ENCODE measurements around the gene FAM76A. TPM values are rescaled to one million over a fixed set of nuclear protein-coding genes. Genes with fewer than 3 reads are reported as not detected.
A peak's percentile ranks its signal among the peaks of the same experiment; 100 is the strongest.

Gene FAM76A
- total and polyA plus RNA-seq, 7 experiments from 2014 or later = 9.0 to 25.2 (median 17.4) TPM

DNA sequence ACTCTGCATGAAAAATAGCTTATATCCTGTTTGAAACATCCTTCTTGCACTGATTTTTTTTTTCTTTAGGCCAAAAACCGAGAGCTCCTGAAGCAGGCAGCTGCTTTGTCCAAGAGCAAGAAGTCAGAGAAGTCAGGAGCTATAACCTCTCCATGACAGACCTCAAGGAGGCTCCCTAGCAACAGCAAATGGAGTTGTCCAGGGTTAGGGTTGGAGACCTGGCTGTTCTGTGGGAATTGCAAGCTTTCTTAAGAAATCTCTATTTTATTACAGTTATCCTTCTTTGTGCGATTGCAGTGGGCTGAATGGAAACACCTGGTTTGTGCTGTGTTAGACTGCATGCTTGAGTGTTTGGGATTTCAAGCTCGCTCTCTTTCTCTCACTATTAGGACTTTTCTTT lies 34.7 kb downstream of the FAM76A start:
- Mint-ChIP-seq H3K27ac (peak overlapping the region in 2 of 9 donors; percentile 52 to 81), H3K4me3 (no peak overlapping the region), H3K27me3 (no peaks in the 10 kb centered on the region), H3K4me1 (peaks cover 0 to 3% (median 0%) of the 10 kb centered on the region in 7 donors), H3K9me3 (no peaks in the 10 kb centered on the region), H3K36me3 (peaks cover 0 to 34% (median 15%) of the 10 kb centered on the region in 5 donors)
- Histone ChIP-seq H3K9me3 (ENCODE audit: control insufficient read depth in 2 of 3, low read length in 3 of 3) (no peaks in the 10 kb centered on the region), H3K36me3 (ENCODE audit: control insufficient read depth in 2 of 3, insufficient read depth in 3 of 3, low read length in 3 of 3) (peaks cover 0 to 41% (median 17%) of the 10 kb centered on the region in 3 experiments), H3K4me3 (ENCODE audit: low read length) (no peak overlapping the region), H3K4me1 (ENCODE audit: control insufficient read depth in 2 of 2, insufficient read depth in 2 of 2, low read length in 2 of 2) (no peaks in the 10 kb centered on the region), H3K27me3 (ENCODE audit: control insufficient read depth in 2 of 2, insufficient read depth in 2 of 2, low read length in 2 of 2) (no peaks in the 10 kb centered on the region), H3K27ac (ENCODE audit: low read depth, low read length) (no peak overlapping the region)
- intact Hi-C loops (cut with micrococcal nuclease) = no loop called here
- DNase-seq (no peak), ATAC-seq (no peak)
- ChIA-PET POLR2A (interaction anchor here (0.9 kb wide), 1 partner anchor 12 kb away, joined by 3 read pairs; no protein-coding TSS in a partner anchor), CTCF (interaction anchor here (1.1 kb wide), 1 partner anchor 15 kb away, joined by 5 read pairs; no protein-coding TSS in a partner anchor)

DNA sequence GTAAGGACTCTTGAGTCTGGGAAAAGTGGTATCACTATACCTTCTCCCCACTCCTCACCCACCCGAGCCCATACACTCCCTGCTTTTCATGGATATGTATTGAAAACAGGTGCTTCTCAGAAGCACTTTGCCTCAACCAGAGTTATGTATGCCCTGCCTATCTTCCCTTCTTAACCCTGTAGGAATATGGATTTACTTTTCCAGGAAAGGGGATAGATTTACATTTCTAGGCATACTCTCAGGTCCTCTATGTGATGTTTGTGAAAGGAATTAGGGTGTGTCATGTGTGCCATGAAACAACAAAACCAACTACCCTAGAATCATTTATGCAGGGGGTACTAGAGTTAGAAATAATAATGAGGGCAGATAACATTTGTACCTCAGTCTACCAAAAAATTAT lies 36.3 kb downstream of the FAM76A start:
- no peaks in the 10 kb centered on the region for H3K27me3 Mint-ChIP-seq
- CTCF ChIA-PET = no interaction called here
- no peak overlapping the region for H3K4me3 Mint-ChIP-seq

DNA sequence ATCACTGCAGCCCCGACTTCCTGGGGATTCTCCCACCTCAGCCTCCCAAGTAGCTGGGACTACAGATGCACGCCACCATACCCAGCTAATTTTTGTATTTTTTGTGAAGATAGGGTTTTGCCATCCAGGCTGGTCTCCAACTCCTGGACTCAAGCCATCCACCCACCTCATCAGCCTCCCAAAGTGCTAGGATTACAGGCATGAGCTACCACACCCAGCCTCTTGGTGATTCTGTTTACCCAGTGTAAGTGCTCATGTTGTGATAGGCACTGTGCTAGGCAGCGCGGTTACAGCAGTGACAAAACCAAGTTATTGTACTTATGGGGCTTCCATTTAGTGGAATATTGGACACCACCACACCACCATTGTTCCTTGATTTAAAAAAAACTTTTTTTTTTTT lies 37.6 kb downstream of the FAM76A start:
- H3K27me3 ChIP-seq (ENCODE audit: control insufficient read depth in 2 of 2, insufficient read depth in 2 of 2, low read length in 2 of 2) = no peaks in the 10 kb centered on the region
- Mint-ChIP-seq H3K4me1 (peaks cover 0 to 6% (median 0%) of the 10 kb centered on the region in 7 donors), H3K4me3 (no peak overlapping the region), H3K27ac (peak overlapping the region in 2 of 9 donors; percentile 36 to 71), H3K27me3 (no peaks in the 10 kb centered on the region), H3K9me3 (no peaks in the 10 kb centered on the region), H3K36me3 (peaks cover 0 to 18% (median 5%) of the 10 kb centered on the region in 5 donors)
- H3K4me1 ChIP-seq (ENCODE audit: control insufficient read depth in 2 of 2, insufficient read depth in 2 of 2, low read length in 2 of 2) = no peaks in the 10 kb centered on the region
- H3K27ac ChIP-seq (ENCODE audit: low read depth, low read length) = no peak overlapping the region
- no peak overlapping the region for H3K4me3 ChIP-seq (ENCODE audit: low read length)
- DNase-seq (no peak), ATAC-seq (no peak)
- ChIA-PET POLR2A (no interaction called here), CTCF (interaction anchor here (1.2 kb wide), 1 partner anchor 12 kb away, joined by 4 read pairs; no protein-coding TSS in a partner anchor)
- intact Hi-C loops (cut with micrococcal nuclease) = no loop called here
- no peaks in the 10 kb centered on the region for H3K9me3 ChIP-seq (ENCODE audit: control insufficient read depth in 2 of 3, low read length in 3 of 3)
- H3K36me3 ChIP-seq (ENCODE audit: control insufficient read depth in 2 of 3, insufficient read depth in 3 of 3, low read length in 3 of 3) = peaks cover 0 to 26% (median 13%) of the 10 kb centered on the region in 3 experiments

More for the DNA sequence above, 36.3 kb downstream of the FAM76A start:
- POLR2A ChIA-PET = no interaction called here
- Histone ChIP-seq H3K9me3 (ENCODE audit: control insufficient read depth in 2 of 3, low read length in 3 of 3) (no peaks in the 10 kb centered on the region), H3K36me3 (ENCODE audit: control insufficient read depth in 2 of 3, insufficient read depth in 3 of 3, low read length in 3 of 3) (peaks cover 0 to 30% (median 13%) of the 10 kb centered on the region in 3 experiments), H3K4me3 (ENCODE audit: low read length) (no peak overlapping the region), H3K4me1 (ENCODE audit: control insufficient read depth in 2 of 2, insufficient read depth in 2 of 2, low read length in 2 of 2) (no peaks in the 10 kb centered on the region), H3K27ac (ENCODE audit: low read depth, low read length) (no peak overlapping the region), H3K27me3 (ENCODE audit: control insufficient read depth in 2 of 2, insufficient read depth in 2 of 2, low read length in 2 of 2) (no peaks in the 10 kb centered on the region)
- intact Hi-C loops (cut with micrococcal nuclease) = no loop called here
- Mint-ChIP-seq H3K27ac (no peak overlapping the region), H3K4me1 (peaks cover 0 to 6% (median 0%) of the 10 kb centered on the region in 7 donors), H3K9me3 (no peaks in the 10 kb centered on the region), H3K36me3 (peaks cover 0 to 21% (median 9%) of the 10 kb centered on the region in 5 donors)
- ATAC-seq (no peak), DNase-seq (no peak)

GRCh38 chr1:27770293-27770830 lies 44.6 kb downstream of the FAM76A start:
- ChIA-PET POLR2A (no interaction called here), CTCF (no interaction called here)
- H3K9me3 ChIP-seq (ENCODE audit: control insufficient read depth in 2 of 3, low read length in 3 of 3) = no peaks in the 10 kb centered on the region
- H3K27me3 ChIP-seq (ENCODE audit: control insufficient read depth in 2 of 2, insufficient read depth in 2 of 2, low read length in 2 of 2) = no peaks in the 10 kb centered on the region
- ATAC-seq (no peak), DNase-seq (no peak)
- H3K27ac ChIP-seq (ENCODE audit: low read depth, low read length) = no peak overlapping the region
- H3K4me1 ChIP-seq (ENCODE audit: control insufficient read depth in 2 of 2, insufficient read depth in 2 of 2, low read length in 2 of 2) = peaks cover 10 to 13% of the 10 kb centered on the region in 2 donors
- Mint-ChIP-seq H3K36me3 (no peaks in the 10 kb centered on the region), H3K4me1 (peaks cover 10 to 28% (median 23%) of the 10 kb centered on the region in 7 donors), H3K9me3 (no peaks in the 10 kb centered on the region), H3K4me3 (no peak overlapping the region), H3K27me3 (no peaks in the 10 kb centered on the region), H3K27ac (no peak overlapping the region)
- no peak overlapping the region for H3K4me3 ChIP-seq (ENCODE audit: low read length)
- H3K36me3 ChIP-seq (ENCODE audit: control insufficient read depth in 2 of 3, insufficient read depth in 3 of 3, low read length in 3 of 3) = peaks cover 0 to 5% (median 0%) of the 10 kb centered on the region in 3 experiments
- intact Hi-C loops (cut with micrococcal nuclease) = loop anchor here (5.0 to 10.0 kb wide), 3 partner anchors 168 to 848 kb away; partner anchors contain the start of genes AHDC1 (in 1 of the 2), NUDC (in 1 of the 2) and WDTC1 (in 1 of the 2)

GRCh38 chr1:27772036-27772931 lies 46.5 kb downstream of the FAM76A start:
- peaks cover 10 to 13% of the 10 kb centered on the region in 2 donors for H3K4me1 ChIP-seq (ENCODE audit: control insufficient read depth in 2 of 2, insufficient read depth in 2 of 2, low read length in 2 of 2)
- ChIA-PET POLR2A (interaction anchor here (0.5 to 2.0 kb wide), 14 partner anchors 10 to 744 kb away, joined by 3 to 13 read pairs (median 4); partner anchors contain the start of genes FAM76A, IFI6 and PPP1R8), CTCF (interaction anchor here (0.9 to 1.4 kb wide), 8 partner anchors 9 to 319 kb away, joined by 3 to 8 read pairs (median 3); partner anchors contain the start of gene PPP1R8)
- H3K4me3 ChIP-seq (ENCODE audit: low read length) = peak overlapping the region; percentile 97
- no peaks in the 10 kb centered on the region for H3K27me3 ChIP-seq (ENCODE audit: control insufficient read depth in 2 of 2, insufficient read depth in 2 of 2, low read length in 2 of 2)
- Mint-ChIP-seq H3K4me3 (peak overlapping the region; percentile 83 to 97 (median 93)), H3K27me3 (no peaks in the 10 kb centered on the region), H3K36me3 (peaks cover 0 to 10% (median 6%) of the 10 kb centered on the region in 5 donors), H3K9me3 (peaks cover 0 to 1% (median 0%) of the 10 kb centered on the region in 11 donors), H3K27ac (peak overlapping the region; percentile 90 to 99 (median 94)), H3K4me1 (peaks cover 22 to 42% (median 33%) of the 10 kb centered on the region in 7 donors)
- H3K36me3 ChIP-seq (ENCODE audit: control insufficient read depth in 2 of 3, insufficient read depth in 3 of 3, low read length in 3 of 3) = peaks cover 0 to 5% (median 0%) of the 10 kb centered on the region in 3 experiments
- DNase-seq (peak in 1 of 9 donors; percentile 1), ATAC-seq (no peak)
- H3K9me3 ChIP-seq (ENCODE audit: control insufficient read depth in 2 of 3, low read length in 3 of 3) = no peaks in the 10 kb centered on the region
- H3K27ac ChIP-seq (ENCODE audit: low read depth, low read length) = peak overlapping the region; percentile 94
- intact Hi-C loops (cut with micrococcal nuclease) = loop anchor here (1.0 to 10.0 kb wide), 7 partner anchors 170 to 897 kb away; partner anchors contain the start of genes AHDC1 (in 1 of the 2), EYA3 (in 1 of the 2), GMEB1 (in 1 of the 2) and NUDC (in 1 of the 2)

Data from naive thymus-derived CD4-positive, alpha-beta T cell (primary cell).